OCI-LY3 (cell line): ENCODE results near the gene RPN2.

Experiments
- EZH2phosphoT487 ChIP-seq: fragments of 200-600 bp; shearing (Covaris generic); IDR thresholded peaks from 2 replicates; pipeline ENCODE4 v1.6.1; 2018; ENCODE audit warnings: antibody characterized with exemption, mixed run types, low read depth
- TF ChIP-seq, protein P1 (sequence below): fragments of 200-600, 300-600 bp; sonication (generic); IDR thresholded peaks from 2 replicates; pipeline ENCODE4 v1.5.1; 2014; ENCODE audit warnings: antibody characterized with exemption, low read length, low read depth

DNA sequence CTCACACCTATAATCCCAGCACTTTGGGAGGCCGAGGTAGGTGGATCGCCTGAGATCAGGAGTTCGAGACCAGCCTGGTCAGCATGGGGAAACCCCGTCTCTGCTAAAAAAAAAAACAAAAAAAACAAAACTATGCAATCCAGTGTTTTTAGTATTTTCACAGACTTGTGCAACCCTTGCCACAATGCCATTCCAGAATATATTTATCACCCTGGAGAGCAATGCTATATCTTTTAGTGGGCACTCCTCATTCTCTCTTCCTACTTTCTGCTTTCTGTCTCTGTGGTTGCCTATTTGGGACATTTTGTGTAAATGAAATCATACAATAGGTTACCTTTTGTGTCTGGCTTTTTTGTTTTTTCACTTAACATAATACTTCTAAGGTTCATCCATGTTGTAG lies 39.3 kb downstream of the RPN2 start:
- TF ChIP-seq, protein P1, sequence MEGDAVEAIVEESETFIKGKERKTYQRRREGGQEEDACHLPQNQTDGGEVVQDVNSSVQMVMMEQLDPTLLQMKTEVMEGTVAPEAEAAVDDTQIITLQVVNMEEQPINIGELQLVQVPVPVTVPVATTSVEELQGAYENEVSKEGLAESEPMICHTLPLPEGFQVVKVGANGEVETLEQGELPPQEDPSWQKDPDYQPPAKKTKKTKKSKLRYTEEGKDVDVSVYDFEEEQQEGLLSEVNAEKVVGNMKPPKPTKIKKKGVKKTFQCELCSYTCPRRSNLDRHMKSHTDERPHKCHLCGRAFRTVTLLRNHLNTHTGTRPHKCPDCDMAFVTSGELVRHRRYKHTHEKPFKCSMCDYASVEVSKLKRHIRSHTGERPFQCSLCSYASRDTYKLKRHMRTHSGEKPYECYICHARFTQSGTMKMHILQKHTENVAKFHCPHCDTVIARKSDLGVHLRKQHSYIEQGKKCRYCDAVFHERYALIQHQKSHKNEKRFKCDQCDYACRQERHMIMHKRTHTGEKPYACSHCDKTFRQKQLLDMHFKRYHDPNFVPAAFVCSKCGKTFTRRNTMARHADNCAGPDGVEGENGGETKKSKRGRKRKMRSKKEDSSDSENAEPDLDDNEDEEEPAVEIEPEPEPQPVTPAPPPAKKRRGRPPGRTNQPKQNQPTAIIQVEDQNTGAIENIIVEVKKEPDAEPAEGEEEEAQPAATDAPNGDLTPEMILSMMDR = no peak
- TF ChIP-seq EZH2phosphoT487 = no peak
